Stimulated activated naive B cell treated with anti-CD40 and anti-IgM and Interleukin-4, amounts not matched to agents 10 μg/mL and 1 μg/mL and 100 μg/mL, for 72 hours (primary cell): Measurements from ENCODE around the gene PRKG1.
"Not testable (repeated sequence)": the region's sequence is repeated elsewhere in the genome, so short reads cannot be mapped to it uniquely, and the experiment has no call there.

Experiments
- ATAC-seq, 2 donors: fragments of 150-1000 bp; cut with Tn5 transposase; replicated peaks; 2 replicates each; pipeline ENCODE4 v1.10.0; 2021; ENCODE audit warnings: moderate library complexity in 1 of 2
- DNase-seq: peaks from one replicate; pipeline ENCODE4 v3.0.0; 2021
- H3K27ac Mint-ChIP-seq: one replicate; pipeline ENCODE4 v1.8.0; 2022; ENCODE audit warnings: mild to moderate bottlenecking, mixed read lengths
- H3K27me3 Mint-ChIP-seq, 2 donors: one replicate each; pipeline ENCODE4 v1.8.0; 2022; ENCODE audit warnings: mixed read lengths in 2 of 2
- H3K36me3 Mint-ChIP-seq, 2 donors: one replicate each; pipeline ENCODE4 v1.8.0; 2022; ENCODE audit warnings: mixed read lengths in 2 of 2, mild to moderate bottlenecking in 1 of 2
- H3K4me1 Mint-ChIP-seq, 2 donors: one replicate each; pipeline ENCODE4 v1.8.0; 2022; ENCODE audit warnings: mixed read lengths in 2 of 2, mild to moderate bottlenecking in 1 of 2
- H3K4me3 Mint-ChIP-seq, 2 donors: one replicate each; pipeline ENCODE4 v1.8.0; 2022; ENCODE audit warnings: mild to moderate bottlenecking in 2 of 2, mixed read lengths in 2 of 2, moderate library complexity in 1 of 2
- H3K9me3 Mint-ChIP-seq, 2 donors: one replicate each; pipeline ENCODE4 v1.8.0; 2022; ENCODE audit warnings: mixed read lengths in 2 of 2, mild to moderate bottlenecking in 1 of 2

PRKG1 gene

GRCh38 chr10:51430506-51430905, 356.2 kb downstream of the PRKG1 start:
- DNase-seq: no peak
- Mint-ChIP-seq H3K4me3 (no peak overlapping the region), H3K4me1 (no peaks in the 10 kb centered on the region), H3K9me3 (no peaks in the 10 kb centered on the region), H3K36me3 (no peaks in the 10 kb centered on the region), H3K27ac (no peak overlapping the region), H3K27me3 (peaks cover 0 to 3% of the 10 kb centered on the region in 2 donors)
- no peak for ATAC-seq

GRCh38 chr10:51433949-51434475, 359.7 kb downstream of the PRKG1 start:
- ATAC-seq (no peak), DNase-seq (no peak)
- Mint-ChIP-seq H3K27ac (no peak overlapping the region), H3K27me3 (no peaks in the 10 kb centered on the region), H3K36me3 (no peaks in the 10 kb centered on the region), H3K4me1 (no peaks in the 10 kb centered on the region), H3K9me3 (no peaks in the 10 kb centered on the region), H3K4me3 (no peak overlapping the region)

GRCh38 chr10:51436805-51437204, 362.5 kb downstream of the PRKG1 start:
- no peaks in the 10 kb centered on the region for H3K36me3 Mint-ChIP-seq
- DNase-seq (no peak), ATAC-seq (no peak)
- no peaks in the 10 kb centered on the region for H3K4me1 Mint-ChIP-seq
- no peak overlapping the region for H3K4me3 Mint-ChIP-seq
- H3K27me3 Mint-ChIP-seq: no peaks in the 10 kb centered on the region
- no peaks in the 10 kb centered on the region for H3K9me3 Mint-ChIP-seq
- H3K27ac Mint-ChIP-seq: no peak overlapping the region

GRCh38 chr10:51439645-51440044, 365.4 kb downstream of the PRKG1 start:
- H3K4me1 Mint-ChIP-seq: no peaks in the 10 kb centered on the region
- H3K27me3 Mint-ChIP-seq: no peaks in the 10 kb centered on the region
- DNase-seq: no peak
- H3K4me3 Mint-ChIP-seq: no peak overlapping the region
- ATAC-seq: no peak
- H3K9me3 Mint-ChIP-seq: no peaks in the 10 kb centered on the region
- no peak overlapping the region for H3K27ac Mint-ChIP-seq
- no peaks in the 10 kb centered on the region for H3K36me3 Mint-ChIP-seq

- H3K9me3 Mint-ChIP-seq: no peaks in the 10 kb centered on the region
- no peaks in the 10 kb centered on the region for H3K36me3 Mint-ChIP-seq
- no peaks in the 10 kb centered on the region for H3K4me1 Mint-ChIP-seq
- no peaks in the 10 kb centered on the region for H3K27me3 Mint-ChIP-seq
- DNase-seq (no peak), ATAC-seq (no peak)
- H3K4me3 Mint-ChIP-seq: no peak overlapping the region
- no peak overlapping the region for H3K27ac Mint-ChIP-seq
These were observed 371.3 kb downstream of the PRKG1 start for GRCh38 chr10:51445588-51445987.

- Mint-ChIP-seq H3K27ac (no peak overlapping the region), H3K9me3 (no peaks in the 10 kb centered on the region), H3K4me3 (no peak overlapping the region), H3K4me1 (no peaks in the 10 kb centered on the region), H3K27me3 (no peaks in the 10 kb centered on the region), H3K36me3 (no peaks in the 10 kb centered on the region)
- DNase-seq (no peak), ATAC-seq (no peak)
These were observed 372.8 kb downstream of the PRKG1 start for GRCh38 chr10:51447119-51447518.

GRCh38 chr10:51455762-51456161, 381.5 kb downstream of the PRKG1 start:
- H3K27ac Mint-ChIP-seq: not testable (repeated sequence)

GRCh38 chr10:51459476-51459875, 385.2 kb downstream of the PRKG1 start:
- Mint-ChIP-seq H3K36me3 (no peaks in the 10 kb centered on the region), H3K4me3 (no peak overlapping the region), H3K27ac (no peak overlapping the region), H3K4me1 (no peaks in the 10 kb centered on the region), H3K9me3 (peaks cover 6 to 9% of the 10 kb centered on the region in 2 donors), H3K27me3 (no peaks in the 10 kb centered on the region)
- no peak for ATAC-seq
- DNase-seq: no peak

More at GRCh38 chr10:51455762-51456161, 381.5 kb downstream of the PRKG1 start:
- not testable (repeated sequence) for H3K36me3 Mint-ChIP-seq, H3K27me3 Mint-ChIP-seq, H3K4me3 Mint-ChIP-seq, ATAC-seq, H3K9me3 Mint-ChIP-seq, H3K4me1 Mint-ChIP-seq, DNase-seq

GRCh38 chr10:51462076-51462779, 387.9 kb downstream of the PRKG1 start:
- Mint-ChIP-seq H3K4me1 (no peaks in the 10 kb centered on the region), H3K4me3 (no peak overlapping the region), H3K9me3 (no peaks in the 10 kb centered on the region), H3K27ac (no peak overlapping the region), H3K27me3 (no peaks in the 10 kb centered on the region), H3K36me3 (no peaks in the 10 kb centered on the region)
- ATAC-seq (no peak), DNase-seq (no peak)

GRCh38 chr10:51468424-51468823, 394.1 kb downstream of the PRKG1 start:
- no peaks in the 10 kb centered on the region for H3K9me3 Mint-ChIP-seq
- DNase-seq (no peak), ATAC-seq (no peak)
- no peak overlapping the region for H3K27ac Mint-ChIP-seq
- no peaks in the 10 kb centered on the region for H3K36me3 Mint-ChIP-seq
- H3K4me1 Mint-ChIP-seq: no peaks in the 10 kb centered on the region
- no peak overlapping the region for H3K4me3 Mint-ChIP-seq
- H3K27me3 Mint-ChIP-seq: no peaks in the 10 kb centered on the region

- DNase-seq: no peak
- Mint-ChIP-seq H3K36me3 (no peaks in the 10 kb centered on the region), H3K27me3 (no peaks in the 10 kb centered on the region), H3K4me3 (no peak overlapping the region), H3K9me3 (no peaks in the 10 kb centered on the region), H3K4me1 (no peaks in the 10 kb centered on the region), H3K27ac (no peak overlapping the region)
- no peak for ATAC-seq
These were observed 395.4 kb downstream of the PRKG1 start for GRCh38 chr10:51469686-51470085.

GRCh38 chr10:51471271-51471670, 397.0 kb downstream of the PRKG1 start:
- H3K27me3 Mint-ChIP-seq: no peaks in the 10 kb centered on the region
- H3K9me3 Mint-ChIP-seq: no peaks in the 10 kb centered on the region
- H3K4me1 Mint-ChIP-seq: no peaks in the 10 kb centered on the region
- no peak for DNase-seq
- no peak overlapping the region for H3K27ac Mint-ChIP-seq
- H3K36me3 Mint-ChIP-seq: no peaks in the 10 kb centered on the region
- ATAC-seq: no peak
- H3K4me3 Mint-ChIP-seq: no peak overlapping the region

- H3K27me3 Mint-ChIP-seq: no peaks in the 10 kb centered on the region
These were observed 397.9 kb downstream of the PRKG1 start for GRCh38 chr10:51472154-51472553.

GRCh38 chr10:51479711-51480110, 405.4 kb downstream of the PRKG1 start:
- H3K4me3 Mint-ChIP-seq: no peak overlapping the region
- ATAC-seq: no peak
- H3K36me3 Mint-ChIP-seq: no peaks in the 10 kb centered on the region
- H3K4me1 Mint-ChIP-seq: no peaks in the 10 kb centered on the region
- no peaks in the 10 kb centered on the region for H3K27me3 Mint-ChIP-seq
- no peak for DNase-seq
- no peak overlapping the region for H3K27ac Mint-ChIP-seq
- peaks cover 0 to 1% of the 10 kb centered on the region in 2 donors for H3K9me3 Mint-ChIP-seq

More at GRCh38 chr10:51472154-51472553, 397.9 kb downstream of the PRKG1 start:
- Mint-ChIP-seq H3K4me3 (no peak overlapping the region), H3K36me3 (no peaks in the 10 kb centered on the region), H3K4me1 (no peaks in the 10 kb centered on the region), H3K27ac (no peak overlapping the region), H3K9me3 (no peaks in the 10 kb centered on the region)
- DNase-seq (no peak), ATAC-seq (no peak)

GRCh38 chr10:51485668-51486067, 411.4 kb downstream of the PRKG1 start:
- no peaks in the 10 kb centered on the region for H3K36me3 Mint-ChIP-seq
- H3K9me3 Mint-ChIP-seq: peaks cover 0 to 1% of the 10 kb centered on the region in 2 donors
- no peaks in the 10 kb centered on the region for H3K27me3 Mint-ChIP-seq
- no peak overlapping the region for H3K4me3 Mint-ChIP-seq
- DNase-seq (no peak), ATAC-seq (no peak)
- no peak overlapping the region for H3K27ac Mint-ChIP-seq
- no peaks in the 10 kb centered on the region for H3K4me1 Mint-ChIP-seq
